Cardiac muscle cell (in vitro differentiated cells and primary cell): ENCODE results near the gene ATXN2. TPM values are rescaled to one million over a fixed set of nuclear protein-coding genes. Genes with fewer than 3 reads are reported as not detected.
A peak's percentile ranks its signal among the peaks of the same experiment; 100 is the strongest.
"Not testable (repeated sequence)": the region's sequence is repeated elsewhere in the genome, so short reads cannot be mapped to it uniquely, and the experiment has no call there.

Source experiments
- DNase-seq, 2 donors: peaks; one replicate each; pipeline versions ENCODE4 v3.0.0 to v3.0.0-alpha.2; 2010 to 2017; ENCODE audit warnings: low read depth in 1 of 2, low spot score in 1 of 2
- H3K27ac ChIP-seq: fragments of 200-600 bp; sonication (generic); 2 replicates; pipeline ENCODE4 v1.5.1; 2016
- H3K27me3 ChIP-seq: fragments of 200-600 bp; sonication (generic); 2 replicates; pipeline ENCODE4 v1.6.0; 2016; ENCODE audit warnings: control low read depth
- H3K36me3 ChIP-seq: fragments of 200-600 bp; sonication (generic); 2 replicates; pipeline ENCODE4 v1.5.1; 2016; ENCODE audit warnings: control low read depth
- H3K4me1 ChIP-seq: fragments of 200-600 bp; sonication (generic); 2 replicates; pipeline ENCODE4 v1.8.1; 2017; ENCODE audit warnings: low read depth, mild to moderate bottlenecking, mixed run types
- H3K4me3 ChIP-seq: fragments of 200-600 bp; sonication (generic); 2 replicates; pipeline ENCODE4 v1.5.1; 2016; ENCODE audit warnings: mild to moderate bottlenecking
- H3K9me3 ChIP-seq: fragments of 200-600 bp; sonication (generic); 2 replicates; pipeline ENCODE4 v1.5.1; 2017; ENCODE audit warnings: low read depth, mild to moderate bottlenecking, control low read depth
- CTCF ChIP-seq: IDR thresholded peaks from 2 replicates; pipeline ENCODE4 v1.5.1; 2012; ENCODE audit warnings: low read depth, mild to moderate bottlenecking, low read length
- polyA plus RNA-seq: library from polyadenylated mRNA; unstranded; fragments of >200 nt; fragmentation: Nextera tagmentation; extraction: Ambion mirVana; gene quantifications from 2 replicates; pipeline ENCODE4 v1.2.1, GENCODE V29; 2016
- total RNA-seq: library from RNA; depleted of rRNA; stranded (reverse); fragments of >200 nt; gene quantifications from 2 replicates; pipeline ENCODE4 v1.2.3, GENCODE V29; 2016

The ATXN2 gene
- total and polyA plus RNA-seq, 2 experiments from 2014 or later, result 29.5 to 52.7 TPM

DNA sequence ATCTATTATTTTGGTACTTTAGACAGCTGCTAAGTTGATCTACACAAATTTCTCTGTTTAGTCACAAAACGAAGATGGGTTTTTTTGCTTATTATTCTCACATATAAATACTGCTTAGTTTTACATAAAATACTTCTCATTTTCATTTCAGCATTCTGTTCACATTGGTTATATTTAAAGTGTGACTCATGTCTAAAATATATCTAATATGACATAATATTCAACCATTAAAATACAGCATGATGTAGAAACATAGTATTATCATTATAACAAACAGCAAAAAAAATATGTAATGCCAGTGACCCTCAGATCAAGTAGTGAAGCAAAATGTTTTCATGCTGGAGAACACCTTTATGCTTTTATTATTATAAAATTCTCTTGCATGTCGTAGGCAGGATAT is 129.7 kb downstream of the ATXN2 start:
- no peak for TF ChIP-seq CTCF
- Histone ChIP-seq H3K4me1 (no peaks in the 10 kb centered on the region), H3K36me3 (peaks cover 35% of the 10 kb centered on the region), H3K4me3 (no peak overlapping the region), H3K27me3 (no peaks in the 10 kb centered on the region), H3K9me3 (no peaks in the 10 kb centered on the region), H3K27ac (no peak overlapping the region)
- DNase-seq, result no peak

DNA sequence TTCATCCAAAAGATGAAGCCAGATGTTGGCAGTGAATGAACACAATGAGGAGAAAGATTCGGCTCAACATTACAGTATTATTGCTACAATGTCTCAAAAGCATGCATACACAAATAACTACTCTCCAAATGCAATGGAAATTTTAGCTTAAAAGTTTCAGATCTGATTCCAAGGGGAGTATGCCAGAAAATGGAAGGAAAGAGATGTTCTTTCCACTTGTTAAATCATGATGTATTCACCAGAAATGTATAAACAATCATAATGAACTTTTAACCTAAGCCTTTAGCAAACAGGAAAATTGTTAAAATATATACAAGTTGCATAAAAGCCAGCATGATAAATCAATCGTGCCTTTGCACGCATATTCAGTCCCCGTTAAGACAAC is 131.3 kb downstream of the ATXN2 start:
- DNase-seq, result no peak
- Histone ChIP-seq H3K4me3 (no peak overlapping the region), H3K27ac (no peak overlapping the region), H3K36me3 (peaks cover 41% of the 10 kb centered on the region), H3K9me3 (no peaks in the 10 kb centered on the region), H3K4me1 (no peaks in the 10 kb centered on the region), H3K27me3 (no peaks in the 10 kb centered on the region)
- TF ChIP-seq CTCF, result no peak

DNA sequence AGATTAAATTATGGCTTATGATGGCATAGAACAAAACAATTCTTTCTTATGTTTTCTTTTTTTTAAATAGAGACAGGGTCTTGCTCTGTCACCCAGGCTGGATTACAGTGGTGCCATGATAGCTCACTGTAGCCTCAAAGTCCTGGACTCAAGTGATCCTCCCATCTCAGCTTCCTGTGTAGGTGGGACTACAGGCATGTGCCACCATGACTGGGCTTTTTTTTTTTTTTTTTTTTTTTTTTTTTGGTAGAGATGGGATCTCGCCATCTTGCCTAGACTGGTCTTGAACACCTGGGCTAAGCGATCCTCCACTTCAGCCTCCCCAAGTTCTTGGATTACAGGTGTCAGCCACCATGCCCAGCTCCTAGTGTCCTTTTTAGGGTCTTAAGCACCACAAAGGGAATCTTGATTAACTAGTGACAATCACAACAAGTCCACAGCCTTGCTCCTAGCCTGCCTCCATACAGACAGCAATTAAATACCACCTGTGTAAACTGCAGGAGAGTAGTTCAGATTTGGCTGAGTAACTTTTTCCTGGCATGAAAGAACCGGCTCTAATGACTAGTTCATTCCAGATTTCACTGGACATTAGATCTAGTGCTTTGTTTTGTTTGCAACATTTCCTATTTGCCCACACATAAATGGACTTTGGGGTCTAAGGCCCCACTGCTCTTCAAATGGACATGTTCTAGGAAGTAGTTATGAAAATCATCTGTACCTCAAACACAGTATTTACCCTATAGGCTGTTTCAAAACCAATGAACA is 131.8 kb downstream of the ATXN2 start:
- Histone ChIP-seq H3K36me3 (peaks cover 36% of the 10 kb centered on the region), H3K27ac (no peak overlapping the region), H3K9me3 (no peaks in the 10 kb centered on the region), H3K27me3 (no peaks in the 10 kb centered on the region), H3K4me1 (no peaks in the 10 kb centered on the region), H3K4me3 (no peak overlapping the region)
- TF ChIP-seq CTCF, result no peak
- DNase-seq, result no peak

GRCh38 chr12:111462210-111462769 is 136.8 kb downstream of the ATXN2 start:
- no peak overlapping the region for H3K4me3 ChIP-seq
- no peak overlapping the region for H3K27ac ChIP-seq
- peak in 1 of 2 donors; percentile 28 for DNase-seq
- H3K36me3 ChIP-seq, result peaks cover 17% of the 10 kb centered on the region
- H3K9me3 ChIP-seq, result no peaks in the 10 kb centered on the region
- TF ChIP-seq CTCF, result no peak
- no peaks in the 10 kb centered on the region for H3K27me3 ChIP-seq
- no peaks in the 10 kb centered on the region for H3K4me1 ChIP-seq

DNA sequence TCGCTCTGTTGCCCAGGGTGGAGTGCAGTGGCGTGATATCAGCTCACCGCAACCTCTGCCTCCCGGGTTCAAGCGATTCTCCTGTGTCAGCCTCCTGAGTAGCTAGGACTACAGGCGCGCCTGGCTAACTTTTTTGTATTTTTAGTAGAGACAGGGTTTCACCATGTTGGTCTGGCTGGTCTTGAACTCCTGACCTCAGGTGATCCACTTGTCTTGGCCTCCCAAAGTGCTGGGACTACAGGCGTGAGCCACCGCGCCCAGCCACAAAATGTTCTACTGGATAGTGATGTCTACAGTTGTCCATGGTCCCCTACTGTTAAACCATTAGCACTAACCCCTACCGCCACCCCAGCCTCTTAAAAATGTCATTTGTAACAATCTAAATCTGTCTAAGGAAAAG is 139.0 kb downstream of the ATXN2 start:
- DNase-seq, H3K27me3 ChIP-seq, H3K9me3 ChIP-seq, H3K27ac ChIP-seq, H3K4me3 ChIP-seq, H3K4me1 ChIP-seq: not testable (repeated sequence)
- H3K36me3 ChIP-seq, result peaks cover 31% of the 10 kb centered on the region

DNA sequence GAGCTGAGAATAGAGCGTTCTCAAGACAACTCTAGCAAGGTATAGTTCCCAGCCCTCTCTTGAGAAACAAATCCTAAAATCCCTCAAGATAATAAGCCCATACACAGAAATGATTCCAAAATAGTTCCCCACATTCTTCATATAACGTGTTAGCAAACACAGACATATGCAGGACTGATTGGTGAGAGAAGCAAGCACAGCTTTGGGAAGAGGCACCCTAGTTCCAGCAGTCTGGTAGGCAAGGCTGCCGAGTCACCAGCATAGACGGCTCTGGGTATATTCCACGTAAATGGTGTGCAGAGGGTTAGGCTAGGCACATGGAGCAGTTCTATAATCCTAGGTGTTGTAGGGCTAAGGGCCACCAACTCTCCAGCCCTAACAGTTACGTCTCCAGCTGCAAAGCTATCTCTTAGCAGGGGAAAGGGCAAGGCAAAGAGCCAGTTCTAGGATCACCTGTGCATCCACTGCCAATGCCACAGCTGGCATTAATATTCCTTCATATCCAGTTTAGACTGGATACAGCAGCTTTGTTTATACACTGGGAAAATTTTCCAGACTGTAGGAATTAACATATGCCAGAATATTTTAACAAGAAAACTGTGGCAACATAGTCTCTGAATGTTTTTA is 140.5 kb downstream of the ATXN2 start:
- Histone ChIP-seq H3K36me3 (peaks cover 36% of the 10 kb centered on the region), H3K27me3 (no peaks in the 10 kb centered on the region), H3K27ac (no peak overlapping the region), H3K4me1 (no peaks in the 10 kb centered on the region), H3K9me3 (no peaks in the 10 kb centered on the region), H3K4me3 (no peak overlapping the region)
- no peak for TF ChIP-seq CTCF
- no peak for DNase-seq
